ENCODE measurements around the gene MARK3. TPM values are rescaled to one million over a fixed set of nuclear protein-coding genes. Genes with fewer than 3 reads are reported as not detected.

MARK3 gene
- total RNA-seq, 1 donor from 2014 or later: 124 TPM

- FAIRE-seq (no peak), DNase-seq (ENCODE audit: low read depth) (no peak)
- Histone ChIP-seq H2AFZ (ENCODE audit: low read depth, low read length) (no peak overlapping the region), H3K9me3 (ENCODE audit: insufficient read depth, low read depth, low read length) (no peaks in the 10 kb centered on the region), H3K27me3 (ENCODE audit: insufficient read depth, low read length) (no peaks in the 10 kb centered on the region), H4K20me1 (ENCODE audit: insufficient read depth, low read length) (peaks cover 19% of the 10 kb centered on the region), H3K27ac (ENCODE audit: low read depth, low read length) (no peak overlapping the region), H3K9ac (ENCODE audit: low read length) (no peak overlapping the region), H3K79me2 (ENCODE audit: insufficient read depth, low read length) (no peaks in the 10 kb centered on the region), H3K4me3 (ENCODE audit: insufficient read depth, low read depth, low read length) (no peak overlapping the region), H3K4me1 (ENCODE audit: insufficient read depth, low read length) (peaks cover 12% of the 10 kb centered on the region), H3K36me3 (ENCODE audit: insufficient read depth, low read length) (no peaks in the 10 kb centered on the region), H3K4me2 (ENCODE audit: low read length) (no peak overlapping the region)
- H3K27ac Mint-ChIP-seq (ENCODE audit: unreplicated experiment): no peak overlapping the region
- peaks cover 4% of the 10 kb centered on the region for H3K4me1 Mint-ChIP-seq (ENCODE audit: low read depth, unreplicated experiment)
- no peaks in the 10 kb centered on the region for H3K9me3 Mint-ChIP-seq (ENCODE audit: unreplicated experiment)
- peaks cover 2% of the 10 kb centered on the region for H3K36me3 Mint-ChIP-seq (ENCODE audit: low read depth, unreplicated experiment)
- no peak overlapping the region for H3K4me3 Mint-ChIP-seq (ENCODE audit: unreplicated experiment)
- H3K27me3 Mint-ChIP-seq (ENCODE audit: low read depth, unreplicated experiment): no peaks in the 10 kb centered on the region
- TF ChIP-seq CTCF (IDR thresholded peaks at IDR 0.05; ENCODE audit: insufficient read depth, low read depth, low read length) (peak; percentile 52), EZH2 (IDR thresholded peaks at IDR 0.05; ENCODE audit: insufficient read depth, low read length) (no peak)
Measured at GRCh38 chr14:103546652-103547454, 161.6 kb downstream of the MARK3 start.

DNA sequence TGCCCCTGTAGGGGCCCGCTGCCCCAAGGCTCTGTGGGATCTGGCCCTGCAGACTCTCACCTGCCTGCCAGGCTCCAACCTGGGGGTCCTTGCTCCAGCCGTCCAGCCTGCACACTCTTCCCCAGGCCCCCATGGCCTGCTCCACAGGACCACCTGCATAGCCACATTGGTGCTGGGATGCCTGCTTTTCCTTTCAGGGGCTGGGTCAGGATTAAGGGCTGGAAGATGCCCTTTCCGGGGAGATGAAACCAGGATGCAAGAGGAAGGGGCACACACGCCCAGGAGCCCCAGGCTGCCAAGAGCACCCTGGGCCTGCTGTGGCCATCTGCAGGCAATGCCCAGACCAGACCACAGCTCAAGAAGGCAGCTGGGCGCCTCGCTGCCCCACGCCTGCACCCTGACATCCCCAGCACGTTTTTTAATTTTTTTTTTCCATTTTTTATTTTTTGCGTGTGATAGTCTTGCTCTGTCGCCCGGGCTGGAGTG is 162.3 kb downstream of the MARK3 start:
- H3K9ac ChIP-seq (ENCODE audit: low read length): no peak overlapping the region
- no peak for DNase-seq (ENCODE audit: low read depth)
- H3K79me2 ChIP-seq (ENCODE audit: insufficient read depth, low read length): no peaks in the 10 kb centered on the region
- Mint-ChIP-seq H3K4me3 (ENCODE audit: unreplicated experiment) (no peak overlapping the region), H3K9me3 (ENCODE audit: unreplicated experiment) (no peaks in the 10 kb centered on the region), H3K27ac (ENCODE audit: unreplicated experiment) (no peak overlapping the region), H3K4me1 (ENCODE audit: low read depth, unreplicated experiment) (peaks cover 6% of the 10 kb centered on the region), H3K27me3 (ENCODE audit: low read depth, unreplicated experiment) (no peaks in the 10 kb centered on the region), H3K36me3 (ENCODE audit: low read depth, unreplicated experiment) (peaks cover 2% of the 10 kb centered on the region)
- H3K4me2 ChIP-seq (ENCODE audit: low read length): no peak overlapping the region
- peaks cover 25% of the 10 kb centered on the region for H4K20me1 ChIP-seq (ENCODE audit: insufficient read depth, low read length)
- H3K9me3 ChIP-seq (ENCODE audit: insufficient read depth, low read depth, low read length): no peaks in the 10 kb centered on the region
- no peaks in the 10 kb centered on the region for H3K36me3 ChIP-seq (ENCODE audit: insufficient read depth, low read length)
- no peak for TF ChIP-seq EZH2 (IDR thresholded peaks at IDR 0.05; ENCODE audit: insufficient read depth, low read length)
- no peak for TF ChIP-seq CTCF (IDR thresholded peaks at IDR 0.05; ENCODE audit: insufficient read depth, low read depth, low read length)
- H3K4me1 ChIP-seq (ENCODE audit: insufficient read depth, low read length): peaks cover 12% of the 10 kb centered on the region
- H3K4me3 ChIP-seq (ENCODE audit: insufficient read depth, low read depth, low read length): no peak overlapping the region
- no peak overlapping the region for H2AFZ ChIP-seq (ENCODE audit: low read depth, low read length)
- H3K27ac ChIP-seq (ENCODE audit: low read depth, low read length): no peak overlapping the region
- H3K27me3 ChIP-seq (ENCODE audit: insufficient read depth, low read length): no peaks in the 10 kb centered on the region
- FAIRE-seq: no peak

DNA sequence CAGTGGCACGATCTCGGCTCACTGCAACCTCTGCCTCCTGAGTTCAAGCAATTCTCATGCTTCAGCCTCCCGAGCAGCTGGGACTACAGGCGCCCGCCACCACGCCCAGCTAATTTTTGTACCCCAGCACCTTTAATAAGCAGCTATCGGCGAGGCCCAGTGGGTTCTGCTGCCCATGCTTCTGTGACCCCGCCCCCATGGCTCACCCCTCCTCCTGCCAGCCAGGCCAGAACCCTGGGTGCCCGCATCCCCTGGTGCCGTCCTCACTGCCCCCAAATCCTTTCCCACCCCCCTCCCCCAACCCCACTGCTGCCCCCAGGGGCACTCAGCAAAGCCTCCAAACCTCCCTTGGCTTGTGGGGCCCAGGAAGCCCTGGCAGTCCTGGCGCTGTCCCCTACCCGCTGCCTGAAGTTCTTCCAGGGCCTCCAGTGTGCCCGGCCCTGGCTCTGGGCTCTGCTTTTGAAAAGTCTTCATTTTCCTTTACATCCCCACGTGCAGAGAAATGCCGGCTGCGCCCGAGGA is 162.8 kb downstream of the MARK3 start:
- H3K27ac ChIP-seq (ENCODE audit: low read depth, low read length): no peak overlapping the region
- H3K4me2 ChIP-seq (ENCODE audit: low read length): no peak overlapping the region
- no peak overlapping the region for H3K9ac ChIP-seq (ENCODE audit: low read length)
- no peak overlapping the region for H3K4me3 Mint-ChIP-seq (ENCODE audit: unreplicated experiment)
- H3K36me3 ChIP-seq (ENCODE audit: insufficient read depth, low read length): no peaks in the 10 kb centered on the region
- DNase-seq (ENCODE audit: low read depth) (no peak), FAIRE-seq (no peak)
- peaks cover 2% of the 10 kb centered on the region for H3K36me3 Mint-ChIP-seq (ENCODE audit: low read depth, unreplicated experiment)
- no peaks in the 10 kb centered on the region for H3K79me2 ChIP-seq (ENCODE audit: insufficient read depth, low read length)
- TF ChIP-seq EZH2 (IDR thresholded peaks at IDR 0.05; ENCODE audit: insufficient read depth, low read length): no peak
- no peak for TF ChIP-seq CTCF (IDR thresholded peaks at IDR 0.05; ENCODE audit: insufficient read depth, low read depth, low read length)
- peaks cover 30% of the 10 kb centered on the region for H4K20me1 ChIP-seq (ENCODE audit: insufficient read depth, low read length)
- H3K4me1 ChIP-seq (ENCODE audit: insufficient read depth, low read length): peaks cover 10% of the 10 kb centered on the region
- H3K27me3 ChIP-seq (ENCODE audit: insufficient read depth, low read length): no peaks in the 10 kb centered on the region
- H3K9me3 ChIP-seq (ENCODE audit: insufficient read depth, low read depth, low read length): no peaks in the 10 kb centered on the region
- H3K27ac Mint-ChIP-seq (ENCODE audit: unreplicated experiment): no peak overlapping the region
- H3K4me1 Mint-ChIP-seq (ENCODE audit: low read depth, unreplicated experiment): peaks cover 7% of the 10 kb centered on the region
- no peaks in the 10 kb centered on the region for H3K9me3 Mint-ChIP-seq (ENCODE audit: unreplicated experiment)
- no peak overlapping the region for H2AFZ ChIP-seq (ENCODE audit: low read depth, low read length)
- no peaks in the 10 kb centered on the region for H3K27me3 Mint-ChIP-seq (ENCODE audit: low read depth, unreplicated experiment)
- H3K4me3 ChIP-seq (ENCODE audit: insufficient read depth, low read depth, low read length): no peak overlapping the region
